ENCODE data around the gene TBC1D10A. TPM values are rescaled to one million over a fixed set of nuclear protein-coding genes. Genes with fewer than 3 reads are reported as not detected.

TBC1D10A gene
- polyA plus RNA-seq, 1 donor (not counting 4 experiments of a cell fraction or from before 2014, with no cell fraction given), result 17.8 TPM

DNA sequence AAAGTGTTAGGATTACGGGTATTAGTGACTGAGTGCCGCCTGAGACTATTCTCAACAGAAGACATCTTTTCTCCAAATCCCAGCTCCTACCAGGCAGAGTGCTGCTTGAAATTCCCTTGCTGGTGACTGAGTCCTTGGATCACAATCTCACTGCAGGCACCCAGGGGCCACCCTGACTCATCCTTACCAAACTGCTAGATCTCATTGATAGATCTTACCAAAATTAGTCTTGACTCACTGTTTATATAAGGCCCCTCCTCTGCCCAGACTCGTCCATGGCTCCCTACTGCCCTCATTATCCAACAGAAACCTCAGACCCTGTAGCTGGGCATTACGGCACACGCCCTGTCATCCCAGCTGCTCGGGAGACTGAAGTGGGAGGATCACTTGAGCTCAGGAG, 14.7 kb downstream of the TBC1D10A start:
- peaks cover 76% of the 10 kb centered on the region for H3K4me1 ChIP-seq (ENCODE audit: control insufficient read depth, extremely low read depth, insufficient read depth, low read length)
- H4K20me1 ChIP-seq (ENCODE audit: control insufficient read depth, extremely low read depth, insufficient read depth, low read length), result peaks cover 10% of the 10 kb centered on the region
- peak overlapping the region; percentile 29 for H3K9ac ChIP-seq (ENCODE audit: control insufficient read depth, extremely low read depth, insufficient read depth, low read length)
- H3K27me3 ChIP-seq (ENCODE audit: control insufficient read depth, extremely low read depth, insufficient read depth, low read length), result no peaks in the 10 kb centered on the region
- peak overlapping the region; percentile 61 for H3K27ac ChIP-seq (ENCODE audit: control insufficient read depth, insufficient read depth, low read length)
- H2AFZ ChIP-seq (ENCODE audit: control insufficient read depth, low read length), result no peak overlapping the region
- dilution Hi-C loops (cut with MboI; ENCODE audit: extremely low pct_ligation_motif_present, low sequenced_read_pairs), result no loop called here
- FAIRE-seq (peak; percentile 92), DNase-seq (ENCODE audit: low read depth, low spot score) (peak; percentile 82)
- peaks cover 49% of the 10 kb centered on the region for H3K79me2 ChIP-seq (ENCODE audit: control insufficient read depth, insufficient read depth, low read length)
- TF ChIP-seq EZH2 (IDR thresholded peaks at IDR 0.05; ENCODE audit: low read length), result no peak
- TF ChIP-seq, protein P1, sequence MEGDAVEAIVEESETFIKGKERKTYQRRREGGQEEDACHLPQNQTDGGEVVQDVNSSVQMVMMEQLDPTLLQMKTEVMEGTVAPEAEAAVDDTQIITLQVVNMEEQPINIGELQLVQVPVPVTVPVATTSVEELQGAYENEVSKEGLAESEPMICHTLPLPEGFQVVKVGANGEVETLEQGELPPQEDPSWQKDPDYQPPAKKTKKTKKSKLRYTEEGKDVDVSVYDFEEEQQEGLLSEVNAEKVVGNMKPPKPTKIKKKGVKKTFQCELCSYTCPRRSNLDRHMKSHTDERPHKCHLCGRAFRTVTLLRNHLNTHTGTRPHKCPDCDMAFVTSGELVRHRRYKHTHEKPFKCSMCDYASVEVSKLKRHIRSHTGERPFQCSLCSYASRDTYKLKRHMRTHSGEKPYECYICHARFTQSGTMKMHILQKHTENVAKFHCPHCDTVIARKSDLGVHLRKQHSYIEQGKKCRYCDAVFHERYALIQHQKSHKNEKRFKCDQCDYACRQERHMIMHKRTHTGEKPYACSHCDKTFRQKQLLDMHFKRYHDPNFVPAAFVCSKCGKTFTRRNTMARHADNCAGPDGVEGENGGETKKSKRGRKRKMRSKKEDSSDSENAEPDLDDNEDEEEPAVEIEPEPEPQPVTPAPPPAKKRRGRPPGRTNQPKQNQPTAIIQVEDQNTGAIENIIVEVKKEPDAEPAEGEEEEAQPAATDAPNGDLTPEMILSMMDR (optimal IDR thresholded peaks at IDR 0.05 in 1 of 3, IDR thresholded peaks at IDR 0.05 in 1 of 3, conservative IDR thresholded peaks at IDR 0.05 in 1 of 3; ENCODE audit: extremely low read depth in 1 of 3, insufficient read depth in 2 of 3, low read length in 3 of 3), result no peak
- H3K4me2 ChIP-seq (ENCODE audit: control insufficient read depth, extremely low read depth, insufficient read depth, low read depth, low read length), result peak overlapping the region; percentile 52
- peaks cover 3 to 9% of the 10 kb centered on the region in 2 experiments for H3K36me3 ChIP-seq (ENCODE audit: control insufficient read depth in 2 of 2, extremely low read depth in 1 of 2, insufficient read depth in 2 of 2, low read length in 2 of 2)
- H3K4me3 ChIP-seq (ENCODE audit: control insufficient read depth in 2 of 3, extremely low read depth in 1 of 3, insufficient read depth in 2 of 3, low read depth in 1 of 3, low read length in 3 of 3), result no peak overlapping the region
- H3K9me3 ChIP-seq (ENCODE audit: control insufficient read depth, low read depth, low read length), result no peaks in the 10 kb centered on the region
- H3K9me1 ChIP-seq (ENCODE audit: control insufficient read depth, extremely low read depth, insufficient read depth, low read length), result peaks cover 7% of the 10 kb centered on the region

DNA sequence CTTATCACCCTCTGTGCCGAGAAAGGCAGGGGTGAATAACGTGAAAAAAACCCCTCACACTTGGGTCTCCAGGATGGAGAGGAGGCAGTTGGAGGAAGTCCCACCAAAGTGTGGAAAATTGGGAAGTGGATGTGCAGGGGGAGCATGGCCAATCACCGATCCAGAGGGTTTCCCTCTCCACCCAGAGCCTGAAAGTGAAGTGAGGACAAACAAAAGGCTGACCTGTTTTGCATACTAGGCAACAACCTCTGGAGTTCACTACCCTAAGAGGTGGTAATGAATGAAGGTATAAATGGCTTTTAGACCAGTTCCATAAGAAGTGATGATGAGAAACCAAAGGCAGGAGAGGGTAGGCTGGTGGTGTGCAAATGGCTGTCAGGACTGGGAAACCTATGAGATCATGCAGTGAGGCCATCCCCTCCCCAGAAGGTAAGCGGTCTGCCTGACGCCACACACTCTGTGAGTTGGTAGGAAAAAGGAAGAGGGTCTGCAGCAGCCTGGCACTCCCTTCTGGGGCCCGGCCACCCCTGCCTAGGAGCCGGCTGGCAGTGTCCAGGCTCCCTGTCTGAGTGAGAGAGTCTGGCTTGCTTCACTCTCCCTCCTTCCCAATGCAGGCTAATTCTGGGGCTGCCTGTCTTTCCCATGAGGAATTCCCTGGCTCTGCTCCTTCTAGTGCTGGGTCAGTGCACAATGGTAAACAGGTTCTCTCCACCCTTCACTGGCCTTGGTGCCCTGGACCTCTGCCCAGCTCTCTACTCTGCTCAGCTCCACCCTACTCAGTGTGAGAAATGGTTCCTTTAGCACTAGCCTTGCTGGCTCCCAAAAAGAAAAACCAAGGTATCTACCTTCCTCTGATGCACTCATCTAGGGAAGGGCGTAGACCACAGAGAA, 15.6 kb downstream of the TBC1D10A start:
- FAIRE-seq (no peak), DNase-seq (ENCODE audit: low read depth, low spot score) (no peak)
- peak overlapping the region; percentile 17 for H3K4me2 ChIP-seq (ENCODE audit: control insufficient read depth, extremely low read depth, insufficient read depth, low read depth, low read length)
- peaks cover 10% of the 10 kb centered on the region for H4K20me1 ChIP-seq (ENCODE audit: control insufficient read depth, extremely low read depth, insufficient read depth, low read length)
- H3K4me1 ChIP-seq (ENCODE audit: control insufficient read depth, extremely low read depth, insufficient read depth, low read length), result peaks cover 85% of the 10 kb centered on the region
- peak overlapping the region in 1 of 3 experiments; percentile 25 for H3K4me3 ChIP-seq (ENCODE audit: control insufficient read depth in 2 of 3, extremely low read depth in 1 of 3, insufficient read depth in 2 of 3, low read depth in 1 of 3, low read length in 3 of 3)
- no peaks in the 10 kb centered on the region for H3K9me3 ChIP-seq (ENCODE audit: control insufficient read depth, low read depth, low read length)
- peaks cover 48% of the 10 kb centered on the region for H3K79me2 ChIP-seq (ENCODE audit: control insufficient read depth, insufficient read depth, low read length)
- TF ChIP-seq EZH2 (IDR thresholded peaks at IDR 0.05; ENCODE audit: low read length), result no peak
- TF ChIP-seq, protein P1 (optimal IDR thresholded peaks at IDR 0.05 in 1 of 3, IDR thresholded peaks at IDR 0.05 in 1 of 3, conservative IDR thresholded peaks at IDR 0.05 in 1 of 3; ENCODE audit: extremely low read depth in 1 of 3, insufficient read depth in 2 of 3, low read length in 3 of 3), result no peak
- H3K27ac ChIP-seq (ENCODE audit: control insufficient read depth, insufficient read depth, low read length), result peak overlapping the region; percentile 47
- H2AFZ ChIP-seq (ENCODE audit: control insufficient read depth, low read length), result no peak overlapping the region
- peaks cover 3 to 7% of the 10 kb centered on the region in 2 experiments for H3K36me3 ChIP-seq (ENCODE audit: control insufficient read depth in 2 of 2, extremely low read depth in 1 of 2, insufficient read depth in 2 of 2, low read length in 2 of 2)
- peaks cover 7% of the 10 kb centered on the region for H3K9me1 ChIP-seq (ENCODE audit: control insufficient read depth, extremely low read depth, insufficient read depth, low read length)
- dilution Hi-C loops (cut with MboI; ENCODE audit: extremely low pct_ligation_motif_present, low sequenced_read_pairs), result no loop called here
- H3K27me3 ChIP-seq (ENCODE audit: control insufficient read depth, extremely low read depth, insufficient read depth, low read length), result no peaks in the 10 kb centered on the region
- peak overlapping the region; percentile 29 for H3K9ac ChIP-seq (ENCODE audit: control insufficient read depth, extremely low read depth, insufficient read depth, low read length)

Data from keratinocyte (primary cell).